HCT116 (cell line): Measurements from ENCODE around the gene OCSTAMP. TPM values are rescaled to one million over a fixed set of nuclear protein-coding genes. Genes with fewer than 3 reads are reported as not detected.

Source experiments
- ATAC-seq: fragments of 200-7000 bp; cut with Tn5 transposase; 2 replicates; pipeline ENCODE4 v1.9.1; 2020; ENCODE audit warnings: mild to moderate bottlenecking, moderate library complexity
- BruUV-seq: library from RNA; stranded (reverse); fragments of 400-500 nt; replicated peaks from 2 replicates; lab custom pipeline; 2021; lab: Mats Ljungman, UMichigan
- CTCF ChIA-PET: fragments of 300-600 bp; sonication (Branson Sonifier 250); formaldehyde crosslinking; loops from one replicate; lab custom pipeline; 2021; ENCODE audit warnings: antibody characterized with exemption; lab: Charles Lee
- POLR2A ChIA-PET: fragments of 300-600, 350-600 bp; sonication (Branson Sonifier 250); formaldehyde crosslinking; loops from one replicate; lab custom pipeline; 2021; ENCODE audit warnings: antibody characterized with exemption; lab: Charles Lee
- RAD21 ChIA-PET, 2 experiments: fragments of 300-600 bp; sonication (Branson Sonifier 250); formaldehyde crosslinking; loops; one replicate each; lab custom pipeline; 2023; ENCODE audit warnings: low total read pairs in 2 of 2; ENCODE audit not compliant: uncharacterized antibody in 2 of 2, unreplicated experiment in 2 of 2, low non-redundant PET in 1 of 2; lab: Charles Lee
- DNase-seq: peaks from one replicate; pipeline ENCODE4 v3.0.0-alpha.2; 2010; ENCODE audit warnings: low read depth, low spot score
- H2AFZ ChIP-seq: fragments of 200-600 bp; shearing (Covaris generic), sonication (generic); 2 replicates; pipeline ENCODE4 v1.6.1; 2017; ENCODE audit warnings: low read depth, mixed run types, mixed read lengths, antibody characterized with exemption, low read length; ENCODE audit not compliant: poor library complexity, severe bottlenecking
- H3K27ac ChIP-seq: 2 replicates; pipeline ENCODE4 v1.5.1; 2012; ENCODE audit warnings: low read depth, low read length
- H3K27me3 ChIP-seq: fragments of 200-600 bp; sonication (generic); 2 replicates; pipeline ENCODE4 v1.6.1; 2016; ENCODE audit warnings: mixed run types, low read length, mixed read lengths; ENCODE audit not compliant: insufficient read depth
- H3K36me3 ChIP-seq, 2 experiments: fragments of 200-500 bp in 1 of 2; fragments of 200-600 bp in 1 of 2; sonication (Bioruptor generic) in 1 of 2; sonication (generic) in 1 of 2; 2 replicates each; pipeline versions ENCODE4 v1.5.1 to v1.6.1; 2014 to 2016; ENCODE audit warnings: low read length in 2 of 2, inconsistent platforms in 1 of 2, mixed read lengths in 1 of 2, mixed run types in 1 of 2; ENCODE audit not compliant: insufficient read depth in 2 of 2, control insufficient read depth in 1 of 2
- H3K4me1 ChIP-seq, 2 experiments: fragments of 200-600 bp in 1 of 2; sonication (generic) in 1 of 2; 2 replicates each; pipeline versions ENCODE4 v1.5.1 to v1.6.1; 2012 to 2017; ENCODE audit warnings: low read length in 2 of 2, inconsistent platforms in 1 of 2, mild to moderate bottlenecking in 1 of 2, mixed read lengths in 1 of 2, mixed run types in 1 of 2, moderate library complexity in 1 of 2; ENCODE audit not compliant: insufficient read depth in 2 of 2, control insufficient read depth in 1 of 2
- H3K4me2 ChIP-seq: fragments of 200-600 bp; sonication (generic); 2 replicates; pipeline ENCODE4 v1.6.1; 2017; ENCODE audit warnings: mixed run types, low read length, mixed read lengths
- H3K4me3 ChIP-seq, 2 experiments: fragments of 200-600 bp in 1 of 2; sonication (generic) in 1 of 2; replicated peaks in 1 of 2; 2 replicates each; pipeline ENCODE4 v1.5.1; 2011 to 2016; ENCODE audit warnings: low read length in 2 of 2, control low read depth in 1 of 2, low read depth in 1 of 2, mild to moderate bottlenecking in 1 of 2, mixed read lengths in 1 of 2, mixed run types in 1 of 2
- H3K79me2 ChIP-seq: fragments of 200-600 bp; sonication (generic); 2 replicates; pipeline ENCODE4 v1.6.1; 2017; ENCODE audit warnings: mild to moderate bottlenecking, mixed run types, low read length, moderate library complexity, mixed read lengths; ENCODE audit not compliant: insufficient read depth
- H3K9ac ChIP-seq: fragments of 200-600 bp; sonication (generic); 2 replicates; pipeline ENCODE4 v1.6.1; 2016; ENCODE audit warnings: low read length, mixed read lengths
- H3K9me2 ChIP-seq: fragments of 200-600 bp; sonication (generic), shearing (Covaris generic); 2 replicates; pipeline ENCODE4 v1.6.1; 2017; ENCODE audit warnings: mixed run types, mild to moderate bottlenecking, moderate library complexity; ENCODE audit not compliant: insufficient read depth
- H3K9me3 ChIP-seq, 2 experiments: fragments of 200-500 bp in 1 of 2; fragments of 200-600 bp in 1 of 2; sonication (Bioruptor generic) in 1 of 2; sonication (generic) in 1 of 2; 2 replicates each; pipeline ENCODE4 v1.6.1; 2014 to 2017; ENCODE audit warnings: low read length in 2 of 2, mixed read lengths in 2 of 2, inconsistent platforms in 1 of 2, low read depth in 1 of 2, mild to moderate bottlenecking in 1 of 2, mixed run types in 1 of 2, moderate library complexity in 1 of 2; ENCODE audit not compliant: control insufficient read depth in 1 of 2, insufficient read depth in 1 of 2
- H4K20me1 ChIP-seq: fragments of 200-600 bp; sonication (generic), shearing (Covaris generic); 2 replicates; pipeline ENCODE4 v1.6.1; 2017; ENCODE audit warnings: mixed run types, mild to moderate bottlenecking, moderate library complexity; ENCODE audit not compliant: insufficient read depth
- CBX3 ChIP-seq: IDR thresholded peaks from 2 replicates; pipeline ENCODE4 v1.6.1; 2012; ENCODE audit warnings: low read depth
- ELF1 ChIP-seq: IDR thresholded peaks from 2 replicates; pipeline ENCODE4 v1.6.1; 2012; ENCODE audit warnings: low read depth, borderline replicate concordance
- POLR2AphosphoS5 ChIP-seq: IDR thresholded peaks from 2 replicates; pipeline ENCODE4 v1.6.1; 2011; ENCODE audit warnings: mild to moderate bottlenecking, low read depth, low read length, moderate library complexity
- YY1 ChIP-seq: IDR thresholded peaks from 2 replicates; pipeline ENCODE4 v1.6.1; 2011; ENCODE audit warnings: low read length, low read depth, moderate library complexity, mild to moderate bottlenecking; ENCODE audit not compliant: insufficient replicate concordance; ENCODE audit errors: extremely low read depth
- intact Hi-C: fragments of 100-400 bp; cut with micrococcal nuclease; formaldehyde crosslinking; loops from 2 replicates; pipeline ENCODE4 v1.10.0; 2022
- total RNA-seq: library from RNA; stranded (reverse); gene quantifications from one replicate; pipeline ENCODE4 v1.2.1, GENCODE V29; 2021; ENCODE audit not compliant: unreplicated experiment
- TF ChIP-seq, protein P1 (sequence below): IDR thresholded peaks from 2 replicates; pipeline ENCODE4 v1.6.1; 2012; ENCODE audit warnings: low read depth
- TF ChIP-seq, protein P2 (sequence below): IDR thresholded peaks from 2 replicates; pipeline ENCODE4 v1.6.1; 2012
- TF ChIP-seq, protein P3 (sequence below): IDR thresholded peaks from 2 replicates; pipeline ENCODE4 v1.6.1; 2011; ENCODE audit warnings: mild to moderate bottlenecking, low read length, moderate library complexity; ENCODE audit not compliant: insufficient replicate concordance; ENCODE audit errors: extremely low read depth
- TF ChIP-seq, protein P4 (sequence below), 3 experiments: fragments of 200-600 bp in 1 of 3; sonication (generic) in 1 of 3; IDR thresholded peaks in 2 of 3; conservative IDR thresholded peaks in 1 of 3; 2 replicates each; pipeline ENCODE4 v1.5.1; 2012 to 2017; ENCODE audit warnings: low read depth in 2 of 3, low read length in 2 of 3, antibody characterized with exemption in 1 of 3, borderline replicate concordance in 1 of 3, control low read depth in 1 of 3, mild to moderate bottlenecking in 1 of 3, mixed read lengths in 1 of 3, mixed run types in 1 of 3, moderate library complexity in 1 of 3; ENCODE audit not compliant: insufficient read depth in 1 of 3

The OCSTAMP gene
- total RNA-seq, 1 experiment from 2014 or later = not detected

DNA sequence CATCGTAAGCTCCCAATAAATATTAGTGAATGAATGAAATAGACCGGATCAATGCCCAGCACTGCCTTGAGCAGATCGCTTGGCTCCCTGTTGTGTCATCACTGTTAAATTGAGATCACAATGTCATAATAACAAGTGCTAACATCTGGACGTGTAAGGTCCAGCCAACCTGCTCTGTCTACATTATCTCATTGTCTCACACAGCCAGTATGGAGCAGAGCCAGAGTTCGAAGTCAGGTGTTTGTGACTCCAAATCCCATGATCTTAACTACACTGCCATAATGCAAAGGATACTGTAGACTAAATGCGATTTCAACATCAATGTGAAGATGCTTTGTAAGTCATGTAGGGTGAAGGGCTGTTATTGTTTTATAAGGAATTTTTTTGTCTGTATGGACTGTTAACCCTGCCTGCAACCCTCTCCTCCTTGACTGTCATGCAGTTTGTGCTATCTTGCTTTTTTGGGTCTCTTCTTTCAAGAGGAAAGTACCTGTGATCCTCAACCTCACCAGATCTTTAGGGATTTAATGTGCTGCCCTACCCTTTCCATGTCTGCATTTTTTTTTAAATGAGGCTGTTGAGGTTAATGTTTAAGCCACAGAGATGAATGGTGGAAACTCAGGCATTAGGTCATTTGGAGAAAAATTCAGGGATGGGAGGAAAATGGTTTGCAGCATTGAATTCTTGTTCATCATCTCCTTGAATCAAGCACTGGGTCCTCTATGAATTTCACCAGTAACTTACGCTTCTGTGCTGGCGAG is 49.0 kb upstream of the OCSTAMP start (continued):
- TF ChIP-seq, protein P1, sequence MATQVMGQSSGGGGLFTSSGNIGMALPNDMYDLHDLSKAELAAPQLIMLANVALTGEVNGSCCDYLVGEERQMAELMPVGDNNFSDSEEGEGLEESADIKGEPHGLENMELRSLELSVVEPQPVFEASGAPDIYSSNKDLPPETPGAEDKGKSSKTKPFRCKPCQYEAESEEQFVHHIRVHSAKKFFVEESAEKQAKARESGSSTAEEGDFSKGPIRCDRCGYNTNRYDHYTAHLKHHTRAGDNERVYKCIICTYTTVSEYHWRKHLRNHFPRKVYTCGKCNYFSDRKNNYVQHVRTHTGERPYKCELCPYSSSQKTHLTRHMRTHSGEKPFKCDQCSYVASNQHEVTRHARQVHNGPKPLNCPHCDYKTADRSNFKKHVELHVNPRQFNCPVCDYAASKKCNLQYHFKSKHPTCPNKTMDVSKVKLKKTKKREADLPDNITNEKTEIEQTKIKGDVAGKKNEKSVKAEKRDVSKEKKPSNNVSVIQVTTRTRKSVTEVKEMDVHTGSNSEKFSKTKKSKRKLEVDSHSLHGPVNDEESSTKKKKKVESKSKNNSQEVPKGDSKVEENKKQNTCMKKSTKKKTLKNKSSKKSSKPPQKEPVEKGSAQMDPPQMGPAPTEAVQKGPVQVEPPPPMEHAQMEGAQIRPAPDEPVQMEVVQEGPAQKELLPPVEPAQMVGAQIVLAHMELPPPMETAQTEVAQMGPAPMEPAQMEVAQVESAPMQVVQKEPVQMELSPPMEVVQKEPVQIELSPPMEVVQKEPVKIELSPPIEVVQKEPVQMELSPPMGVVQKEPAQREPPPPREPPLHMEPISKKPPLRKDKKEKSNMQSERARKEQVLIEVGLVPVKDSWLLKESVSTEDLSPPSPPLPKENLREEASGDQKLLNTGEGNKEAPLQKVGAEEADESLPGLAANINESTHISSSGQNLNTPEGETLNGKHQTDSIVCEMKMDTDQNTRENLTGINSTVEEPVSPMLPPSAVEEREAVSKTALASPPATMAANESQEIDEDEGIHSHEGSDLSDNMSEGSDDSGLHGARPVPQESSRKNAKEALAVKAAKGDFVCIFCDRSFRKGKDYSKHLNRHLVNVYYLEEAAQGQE = no peak
- TF ChIP-seq CBX3 = no peak
- TF ChIP-seq, protein P2, sequence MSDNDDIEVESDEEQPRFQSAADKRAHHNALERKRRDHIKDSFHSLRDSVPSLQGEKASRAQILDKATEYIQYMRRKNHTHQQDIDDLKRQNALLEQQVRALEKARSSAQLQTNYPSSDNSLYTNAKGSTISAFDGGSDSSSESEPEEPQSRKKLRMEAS = no peak
- TF ChIP-seq, protein P3, sequence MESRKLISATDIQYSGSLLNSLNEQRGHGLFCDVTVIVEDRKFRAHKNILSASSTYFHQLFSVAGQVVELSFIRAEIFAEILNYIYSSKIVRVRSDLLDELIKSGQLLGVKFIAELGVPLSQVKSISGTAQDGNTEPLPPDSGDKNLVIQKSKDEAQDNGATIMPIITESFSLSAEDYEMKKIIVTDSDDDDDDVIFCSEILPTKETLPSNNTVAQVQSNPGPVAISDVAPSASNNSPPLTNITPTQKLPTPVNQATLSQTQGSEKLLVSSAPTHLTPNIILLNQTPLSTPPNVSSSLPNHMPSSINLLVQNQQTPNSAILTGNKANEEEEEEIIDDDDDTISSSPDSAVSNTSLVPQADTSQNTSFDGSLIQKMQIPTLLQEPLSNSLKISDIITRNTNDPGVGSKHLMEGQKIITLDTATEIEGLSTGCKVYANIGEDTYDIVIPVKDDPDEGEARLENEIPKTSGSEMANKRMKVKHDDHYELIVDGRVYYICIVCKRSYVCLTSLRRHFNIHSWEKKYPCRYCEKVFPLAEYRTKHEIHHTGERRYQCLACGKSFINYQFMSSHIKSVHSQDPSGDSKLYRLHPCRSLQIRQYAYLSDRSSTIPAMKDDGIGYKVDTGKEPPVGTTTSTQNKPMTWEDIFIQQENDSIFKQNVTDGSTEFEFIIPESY = no peak
- no peak for TF ChIP-seq POLR2AphosphoS5

DNA sequence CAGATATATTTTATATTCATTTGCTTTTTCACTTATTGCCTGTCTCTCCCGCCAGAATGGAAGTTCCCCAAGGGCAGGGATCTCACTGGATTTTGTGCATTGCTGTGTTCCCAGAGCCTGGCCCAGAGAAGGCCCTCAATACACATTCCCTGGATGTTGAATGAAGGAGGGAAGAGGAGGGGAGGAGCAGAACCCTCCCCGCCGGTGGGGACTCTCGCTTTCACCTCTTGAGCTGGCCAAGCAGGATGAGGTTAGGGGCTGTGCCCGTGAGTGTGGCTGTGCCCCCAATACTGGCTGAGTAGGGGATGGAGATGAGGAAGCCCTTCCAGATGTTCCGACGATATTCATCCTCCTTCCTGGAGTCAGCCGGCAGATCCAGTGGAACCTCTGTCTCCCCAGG is 45.5 kb upstream of the OCSTAMP start:
- Histone ChIP-seq H3K79me2 (no peaks in the 10 kb centered on the region), H3K4me3 (no peak overlapping the region), H3K27ac (no peak overlapping the region), H3K27me3 (peaks cover 11% of the 10 kb centered on the region; the same call in 1 of the 2 replicates), H2AFZ (no peak overlapping the region), H3K9ac (no peak overlapping the region), H3K36me3 (no peaks in the 10 kb centered on the region), H4K20me1 (no peaks in the 10 kb centered on the region), H3K9me2 (no peaks in the 10 kb centered on the region), H3K9me3 (no peaks in the 10 kb centered on the region), H3K4me1 (no peaks in the 10 kb centered on the region), H3K4me2 (no peak overlapping the region)
- RAD21 ChIA-PET = no interaction called here
- DNase-seq = no peak
- POLR2A ChIA-PET = no interaction called here
- no peak for ATAC-seq
- CTCF ChIA-PET = no interaction called here
- no TSS peak for BruUV-seq
- intact Hi-C loops = no loop called here
- TF ChIP-seq, protein P3 = no peak
- no peak for TF ChIP-seq YY1
- no peak for TF ChIP-seq ELF1
- TF ChIP-seq, protein P4, sequence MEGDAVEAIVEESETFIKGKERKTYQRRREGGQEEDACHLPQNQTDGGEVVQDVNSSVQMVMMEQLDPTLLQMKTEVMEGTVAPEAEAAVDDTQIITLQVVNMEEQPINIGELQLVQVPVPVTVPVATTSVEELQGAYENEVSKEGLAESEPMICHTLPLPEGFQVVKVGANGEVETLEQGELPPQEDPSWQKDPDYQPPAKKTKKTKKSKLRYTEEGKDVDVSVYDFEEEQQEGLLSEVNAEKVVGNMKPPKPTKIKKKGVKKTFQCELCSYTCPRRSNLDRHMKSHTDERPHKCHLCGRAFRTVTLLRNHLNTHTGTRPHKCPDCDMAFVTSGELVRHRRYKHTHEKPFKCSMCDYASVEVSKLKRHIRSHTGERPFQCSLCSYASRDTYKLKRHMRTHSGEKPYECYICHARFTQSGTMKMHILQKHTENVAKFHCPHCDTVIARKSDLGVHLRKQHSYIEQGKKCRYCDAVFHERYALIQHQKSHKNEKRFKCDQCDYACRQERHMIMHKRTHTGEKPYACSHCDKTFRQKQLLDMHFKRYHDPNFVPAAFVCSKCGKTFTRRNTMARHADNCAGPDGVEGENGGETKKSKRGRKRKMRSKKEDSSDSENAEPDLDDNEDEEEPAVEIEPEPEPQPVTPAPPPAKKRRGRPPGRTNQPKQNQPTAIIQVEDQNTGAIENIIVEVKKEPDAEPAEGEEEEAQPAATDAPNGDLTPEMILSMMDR (IDR thresholded peaks at IDR 0.05 in 2 of 3, conservative IDR thresholded peaks at IDR 0.05 in 1 of 3; ENCODE audit: borderline replicate concordance in 1 of 3, insufficient read depth in 1 of 3, low read depth in 2 of 3, low read length in 2 of 3) = no peak
